Prostate gland (tissue), 2 donors: ENCODE results near the gene PELI1.

ENCODE experiments used
- CTCF ChIP-seq, 4 experiments: fragments of 200-600 bp in 2 of 4; fragments of 450-650 bp in 2 of 4; sonication (generic) in 2 of 4; IDR thresholded peaks; 1 replicate in 3 of 4; 2 replicates in 1 of 4; pipeline ENCODE4 v1.5.1; 2016 to 2019; ENCODE audit warnings: antibody characterized with exemption in 4 of 4, mild to moderate bottlenecking in 2 of 4, moderate library complexity in 2 of 4
- POLR2A ChIP-seq: fragments of 450-650 bp; IDR thresholded peaks from one replicate; pipeline ENCODE4 v1.6.1; 2016; ENCODE audit warnings: antibody characterized with exemption, mild to moderate bottlenecking
- POLR2AphosphoS5 ChIP-seq: sonication (generic); formaldehyde crosslinking; IDR thresholded peaks from one replicate; pipeline ENCODE4 v1.6.1; 2017; ENCODE audit warnings: antibody characterized with exemption

DNA sequence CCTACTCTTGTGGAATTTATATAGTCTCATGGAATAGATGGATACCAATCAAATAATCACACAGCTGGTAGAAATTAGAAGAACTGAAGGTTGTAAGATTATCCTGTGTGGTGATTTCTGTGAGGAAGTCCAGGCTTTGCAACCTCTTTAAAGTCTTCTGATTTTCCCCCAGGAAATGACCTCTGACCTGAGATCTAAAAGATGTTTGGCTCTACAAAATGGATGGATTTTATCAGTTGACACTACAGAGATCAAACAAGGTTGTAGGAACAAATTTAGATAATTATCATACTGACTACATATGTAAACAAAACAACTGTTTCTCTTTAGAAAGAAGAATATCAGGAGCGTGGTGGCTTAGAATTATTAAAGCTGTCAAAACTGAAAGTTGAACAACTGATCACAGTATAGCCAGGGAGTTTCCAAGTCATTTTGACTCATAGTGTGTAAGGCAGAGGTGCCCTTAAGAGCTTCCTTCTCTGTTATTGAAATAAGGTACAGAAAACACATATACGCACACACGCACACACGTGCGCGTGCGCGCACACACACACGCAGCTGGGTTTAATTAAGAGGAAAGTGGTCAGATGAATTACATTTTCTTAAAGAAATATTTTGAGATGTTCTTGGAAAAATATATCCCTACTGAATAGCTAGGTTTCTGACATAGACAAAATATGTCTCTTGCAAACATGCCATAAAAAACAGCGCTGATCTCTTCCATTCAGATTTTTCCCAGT lies 35.5 kb upstream of the PELI1 start:
- no peak for TF ChIP-seq POLR2A
- no peak for TF ChIP-seq POLR2AphosphoS5
- no peak for TF ChIP-seq CTCF (IDR thresholded peaks at IDR 0.05)
